Measurements from ENCODE around the gene JARID2.

JARID2 gene

DNA sequence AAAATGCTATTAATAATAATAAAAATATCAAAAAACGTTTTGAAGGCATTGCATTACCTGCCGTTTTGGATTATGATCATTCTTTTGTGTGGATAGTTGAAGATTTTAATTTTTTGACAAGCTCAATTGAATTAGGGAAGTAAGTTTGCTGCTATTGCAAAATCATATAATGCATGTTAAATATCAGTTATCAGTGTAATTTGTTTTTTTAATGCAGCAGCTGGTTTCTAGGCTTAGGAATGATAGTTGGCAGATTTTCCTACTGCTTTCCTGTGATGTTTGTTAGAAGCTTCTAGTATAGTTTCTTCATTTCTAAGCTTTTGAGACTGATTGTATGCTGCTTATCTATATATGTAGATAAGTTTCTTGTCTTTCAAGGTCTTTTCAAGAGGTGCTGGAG is 99.0 kb downstream of the JARID2 start:
- no peak overlapping the region for H2AK5ac ChIP-seq (ENCODE audit: low read length, severe bottlenecking)
- no peak overlapping the region for H3K18ac ChIP-seq (ENCODE audit: low read depth in 1 of 2, low read length in 2 of 2)
- 57% methylated on average over 2 of the region's 2 CpGs for WGBS
- H3K23ac ChIP-seq (ENCODE audit: low read length in 2 of 2) = no peak overlapping the region
- H3K27ac ChIP-seq (ENCODE audit: low read length, poor library complexity, severe bottlenecking) = no peak overlapping the region
- no peak overlapping the region for H2BK120ac ChIP-seq (ENCODE audit: low read depth, low read length)
- peaks cover 35% of the 10 kb centered on the region for H3K79me1 ChIP-seq (replicated peaks; ENCODE audit: low read length, poor library complexity, severe bottlenecking)
- no peak overlapping the region for H4K91ac ChIP-seq (ENCODE audit: low read length)
- H2BK12ac ChIP-seq (ENCODE audit: low read length in 2 of 2) = no peak overlapping the region
- H3K27me3 ChIP-seq (ENCODE audit: control insufficient read depth in 1 of 2, insufficient read depth in 1 of 2, low read length in 2 of 2) = no peaks in the 10 kb centered on the region
- H2AFZ ChIP-seq (ENCODE audit: low read depth, low read length) = no peak overlapping the region
- DNase-seq = no peak
- no peak overlapping the region for H3K4me3 ChIP-seq (ENCODE audit: insufficient read depth in 1 of 2, low read depth in 1 of 2, low read length in 2 of 2)
- H4K8ac ChIP-seq (ENCODE audit: low read length) = no peak overlapping the region
- H3K9me3 ChIP-seq (ENCODE audit: control insufficient read depth, low read length) = no peaks in the 10 kb centered on the region
- no peak overlapping the region for H2BK15ac ChIP-seq (ENCODE audit: low read depth, poor library complexity, severe bottlenecking)
- H3K4ac ChIP-seq (ENCODE audit: low read depth in 1 of 2, low read length in 2 of 2) = no peak overlapping the region
- no peak overlapping the region for H2BK5ac ChIP-seq (ENCODE audit: low read depth, low read length, poor library complexity, severe bottlenecking)
- no peaks in the 10 kb centered on the region for H3K36me3 ChIP-seq (ENCODE audit: control insufficient read depth in 1 of 2, insufficient read depth in 2 of 2, low read depth in 1 of 2, low read length in 2 of 2)
- H3K9ac ChIP-seq (ENCODE audit: low read length) = no peak overlapping the region
- H3K4me1 ChIP-seq (ENCODE audit: control insufficient read depth, insufficient read depth, low read depth, low read length) = peaks cover 4% of the 10 kb centered on the region
- no peak overlapping the region for H3K14ac ChIP-seq (ENCODE audit: low read length in 2 of 2)
- no peak overlapping the region for H3K4me2 ChIP-seq (ENCODE audit: low read length, poor library complexity, severe bottlenecking)

DNA sequence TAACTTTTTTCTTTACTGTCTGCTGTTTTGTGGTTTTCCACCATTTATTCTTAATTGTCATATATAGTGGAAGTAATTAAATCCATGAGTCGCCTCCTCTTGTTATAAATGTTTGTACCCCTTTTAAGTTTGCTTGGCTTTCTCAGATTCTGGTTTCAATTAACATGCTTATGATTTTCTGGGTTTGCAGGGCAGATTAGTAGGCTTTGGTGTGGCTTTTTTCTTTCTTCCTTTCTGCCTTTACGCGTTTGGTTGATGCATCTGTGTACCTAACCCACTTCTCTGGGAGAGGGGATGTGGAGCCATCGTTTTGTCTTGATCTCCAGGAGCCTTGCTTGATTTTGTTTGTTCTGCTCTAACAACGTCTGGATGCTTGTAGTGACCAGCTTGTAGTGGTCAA is 100.4 kb downstream of the JARID2 start:
- no peak for DNase-seq
- Histone ChIP-seq H3K27ac (ENCODE audit: low read length, poor library complexity, severe bottlenecking) (no peak overlapping the region), H2AK5ac (ENCODE audit: low read length, severe bottlenecking) (no peak overlapping the region), H4K8ac (ENCODE audit: low read length) (no peak overlapping the region), H3K14ac (ENCODE audit: low read length in 2 of 2) (no peak overlapping the region), H3K18ac (ENCODE audit: low read depth in 1 of 2, low read length in 2 of 2) (peak overlapping the region in 1 of 2 experiments; percentile 57), H3K4me3 (ENCODE audit: insufficient read depth in 1 of 2, low read depth in 1 of 2, low read length in 2 of 2) (no peak overlapping the region), H2AFZ (ENCODE audit: low read depth, low read length) (no peak overlapping the region), H2BK120ac (ENCODE audit: low read depth, low read length) (no peak overlapping the region), H3K9ac (ENCODE audit: low read length) (no peak overlapping the region), H2BK5ac (ENCODE audit: low read depth, low read length, poor library complexity, severe bottlenecking) (no peak overlapping the region), H3K4me2 (ENCODE audit: low read length, poor library complexity, severe bottlenecking) (no peak overlapping the region), H3K36me3 (ENCODE audit: control insufficient read depth in 1 of 2, insufficient read depth in 2 of 2, low read depth in 1 of 2, low read length in 2 of 2) (no peaks in the 10 kb centered on the region), H3K27me3 (ENCODE audit: control insufficient read depth in 1 of 2, insufficient read depth in 1 of 2, low read length in 2 of 2) (no peaks in the 10 kb centered on the region), H3K4ac (ENCODE audit: low read depth in 1 of 2, low read length in 2 of 2) (no peak overlapping the region), H2BK12ac (ENCODE audit: low read length in 2 of 2) (no peak overlapping the region), H3K79me1 (replicated peaks; ENCODE audit: low read length, poor library complexity, severe bottlenecking) (peaks cover 28% of the 10 kb centered on the region), H2BK15ac (ENCODE audit: low read depth, poor library complexity, severe bottlenecking) (no peak overlapping the region), H3K23ac (ENCODE audit: low read length in 2 of 2) (no peak overlapping the region), H3K4me1 (ENCODE audit: control insufficient read depth, insufficient read depth, low read depth, low read length) (peaks cover 2% of the 10 kb centered on the region), H3K9me3 (ENCODE audit: control insufficient read depth, low read length) (no peaks in the 10 kb centered on the region), H4K91ac (ENCODE audit: low read length) (no peak overlapping the region)
- WGBS = 94% methylated on average over 3 of the region's 5 CpGs

DNA sequence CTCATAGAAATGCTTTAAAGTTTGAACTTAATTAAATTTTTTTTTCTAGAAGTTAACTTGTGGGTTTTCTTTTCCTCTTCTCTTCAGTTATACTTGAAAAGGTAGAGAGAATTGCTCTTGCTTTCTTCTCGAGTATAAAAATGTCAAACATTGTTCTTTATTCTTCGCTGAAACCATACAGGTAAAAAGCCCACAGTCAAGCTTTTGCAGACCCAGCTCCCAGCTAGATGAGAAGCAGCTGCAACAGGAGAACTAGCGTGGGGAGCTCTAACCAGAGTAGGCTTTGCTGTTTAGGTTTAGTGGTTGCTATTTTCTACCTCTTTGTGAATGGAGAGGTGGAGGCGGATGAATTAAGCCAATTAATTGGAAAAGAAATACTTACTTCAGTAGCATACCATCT is 102.7 kb downstream of the JARID2 start:
- Histone ChIP-seq H3K4me3 (ENCODE audit: insufficient read depth in 1 of 2, low read depth in 1 of 2, low read length in 2 of 2) (no peak overlapping the region), H2BK120ac (ENCODE audit: low read depth, low read length) (no peak overlapping the region), H3K9me3 (ENCODE audit: control insufficient read depth, low read length) (no peaks in the 10 kb centered on the region), H4K8ac (ENCODE audit: low read length) (no peak overlapping the region), H3K23ac (ENCODE audit: low read length in 2 of 2) (no peak overlapping the region), H3K27me3 (ENCODE audit: control insufficient read depth in 1 of 2, insufficient read depth in 1 of 2, low read length in 2 of 2) (no peaks in the 10 kb centered on the region), H3K9ac (ENCODE audit: low read length) (no peak overlapping the region), H2AK5ac (ENCODE audit: low read length, severe bottlenecking) (no peak overlapping the region), H3K79me1 (replicated peaks; ENCODE audit: low read length, poor library complexity, severe bottlenecking) (peaks cover 29% of the 10 kb centered on the region), H2BK5ac (ENCODE audit: low read depth, low read length, poor library complexity, severe bottlenecking) (no peak overlapping the region), H2AFZ (ENCODE audit: low read depth, low read length) (no peak overlapping the region), H2BK12ac (ENCODE audit: low read length in 2 of 2) (no peak overlapping the region), H3K4me2 (ENCODE audit: low read length, poor library complexity, severe bottlenecking) (no peak overlapping the region), H3K14ac (ENCODE audit: low read length in 2 of 2) (no peak overlapping the region), H3K4me1 (ENCODE audit: control insufficient read depth, insufficient read depth, low read depth, low read length) (no peaks in the 10 kb centered on the region), H3K27ac (ENCODE audit: low read length, poor library complexity, severe bottlenecking) (no peak overlapping the region), H2BK15ac (ENCODE audit: low read depth, poor library complexity, severe bottlenecking) (no peak overlapping the region), H3K4ac (ENCODE audit: low read depth in 1 of 2, low read length in 2 of 2) (no peak overlapping the region), H3K36me3 (ENCODE audit: control insufficient read depth in 1 of 2, insufficient read depth in 2 of 2, low read depth in 1 of 2, low read length in 2 of 2) (no peaks in the 10 kb centered on the region), H4K91ac (ENCODE audit: low read length) (no peak overlapping the region), H3K18ac (ENCODE audit: low read depth in 1 of 2, low read length in 2 of 2) (no peak overlapping the region)
- WGBS = 97% methylated on average over 3 of the region's 4 CpGs
- DNase-seq = no peak

DNA sequence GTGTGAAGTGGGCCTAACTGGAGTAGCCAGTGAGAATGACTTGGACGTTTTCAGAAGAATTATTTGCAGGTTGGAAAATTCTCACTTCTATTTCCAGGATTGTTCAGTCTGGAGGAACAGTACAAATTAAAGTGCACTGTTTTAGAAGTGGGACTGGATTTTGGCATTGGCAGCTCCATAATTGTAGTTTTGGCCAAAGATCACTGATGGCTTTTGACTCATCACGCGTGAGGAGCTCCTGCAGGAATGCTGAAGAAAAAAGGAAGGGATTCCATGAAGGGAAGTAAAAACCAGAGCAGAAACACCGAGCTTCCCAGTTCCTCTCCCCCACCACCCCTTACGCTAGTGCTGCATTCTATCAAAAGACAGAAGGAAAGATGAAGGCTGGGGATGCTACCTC is 103.5 kb downstream of the JARID2 start:
- Histone ChIP-seq H2BK5ac (ENCODE audit: low read depth, low read length, poor library complexity, severe bottlenecking) (no peak overlapping the region), H2AFZ (ENCODE audit: low read depth, low read length) (no peak overlapping the region), H3K4me2 (ENCODE audit: low read length, poor library complexity, severe bottlenecking) (no peak overlapping the region), H3K4ac (ENCODE audit: low read depth in 1 of 2, low read length in 2 of 2) (no peak overlapping the region), H2BK12ac (ENCODE audit: low read length in 2 of 2) (no peak overlapping the region), H3K14ac (ENCODE audit: low read length in 2 of 2) (no peak overlapping the region), H3K9me3 (ENCODE audit: control insufficient read depth, low read length) (no peaks in the 10 kb centered on the region), H3K79me1 (replicated peaks; ENCODE audit: low read length, poor library complexity, severe bottlenecking) (peaks cover 32% of the 10 kb centered on the region), H4K8ac (ENCODE audit: low read length) (no peak overlapping the region), H3K9ac (ENCODE audit: low read length) (no peak overlapping the region), H3K4me3 (ENCODE audit: insufficient read depth in 1 of 2, low read depth in 1 of 2, low read length in 2 of 2) (no peak overlapping the region), H3K18ac (ENCODE audit: low read depth in 1 of 2, low read length in 2 of 2) (no peak overlapping the region), H4K91ac (ENCODE audit: low read length) (no peak overlapping the region), H3K27ac (ENCODE audit: low read length, poor library complexity, severe bottlenecking) (no peak overlapping the region), H3K27me3 (ENCODE audit: control insufficient read depth in 1 of 2, insufficient read depth in 1 of 2, low read length in 2 of 2) (no peaks in the 10 kb centered on the region), H3K23ac (ENCODE audit: low read length in 2 of 2) (no peak overlapping the region), H2AK5ac (ENCODE audit: low read length, severe bottlenecking) (no peak overlapping the region), H2BK120ac (ENCODE audit: low read depth, low read length) (no peak overlapping the region), H3K4me1 (ENCODE audit: control insufficient read depth, insufficient read depth, low read depth, low read length) (no peaks in the 10 kb centered on the region), H2BK15ac (ENCODE audit: low read depth, poor library complexity, severe bottlenecking) (no peak overlapping the region), H3K36me3 (ENCODE audit: control insufficient read depth in 1 of 2, insufficient read depth in 2 of 2, low read depth in 1 of 2, low read length in 2 of 2) (no peaks in the 10 kb centered on the region)
- WGBS = 98% methylated on average over 5 of the region's 5 CpGs
- no peak for DNase-seq

All from mesenchymal stem cell (in vitro differentiated cells and primary cell).